ENCODE data around the gene SLC19A1.

The SLC19A1 gene

GRCh38 chr21:45472445-45473365, 69.5 kb downstream of the SLC19A1 start:
- WGBS: 98% methylated on average over 42 of the region's 42 CpGs
- Histone ChIP-seq H3K4me1 (ENCODE audit: control insufficient read depth, insufficient read depth, low read depth, low read length) (peaks cover 55% of the 10 kb centered on the region), H4K91ac (ENCODE audit: low read length) (peak overlapping the region; percentile 43), H3K27ac (ENCODE audit: low read length, poor library complexity, severe bottlenecking) (peak overlapping the region; percentile 29), H3K18ac (ENCODE audit: low read depth in 1 of 2, low read length in 2 of 2) (peak overlapping the region in 1 of 2 experiments; percentile 75), H2BK12ac (ENCODE audit: low read length in 2 of 2) (no peak overlapping the region), H3K79me1 (replicated peaks; ENCODE audit: low read length, poor library complexity, severe bottlenecking) (peaks cover 26% of the 10 kb centered on the region), H3K36me3 (ENCODE audit: control insufficient read depth in 1 of 2, insufficient read depth in 2 of 2, low read depth in 1 of 2, low read length in 2 of 2) (peaks cover 27 to 74% of the 10 kb centered on the region in 2 experiments), H3K4ac (ENCODE audit: low read depth in 1 of 2, low read length in 2 of 2) (no peak overlapping the region), H3K14ac (ENCODE audit: low read length in 2 of 2) (no peak overlapping the region), H3K4me2 (ENCODE audit: low read length, poor library complexity, severe bottlenecking) (no peak overlapping the region), H2AFZ (ENCODE audit: low read depth, low read length) (no peak overlapping the region), H4K8ac (ENCODE audit: low read length) (no peak overlapping the region), H3K27me3 (ENCODE audit: control insufficient read depth in 1 of 2, insufficient read depth in 1 of 2, low read length in 2 of 2) (no peaks in the 10 kb centered on the region), H2BK15ac (ENCODE audit: low read depth, poor library complexity, severe bottlenecking) (no peak overlapping the region), H3K9me3 (ENCODE audit: control insufficient read depth, low read length) (no peaks in the 10 kb centered on the region), H3K23ac (ENCODE audit: low read length in 2 of 2) (no peak overlapping the region), H3K9ac (ENCODE audit: low read length) (no peak overlapping the region), H2BK5ac (ENCODE audit: low read depth, low read length, poor library complexity, severe bottlenecking) (no peak overlapping the region), H2BK120ac (ENCODE audit: low read depth, low read length) (no peak overlapping the region), H2AK5ac (ENCODE audit: low read length, severe bottlenecking) (peak overlapping the region; percentile 3), H3K4me3 (ENCODE audit: insufficient read depth in 1 of 2, low read depth in 1 of 2, low read length in 2 of 2) (no peak overlapping the region)
- no peak for DNase-seq

- H3K14ac ChIP-seq (ENCODE audit: low read length in 2 of 2): no peak overlapping the region
- H2BK120ac ChIP-seq (ENCODE audit: low read depth, low read length): no peak overlapping the region
- H3K36me3 ChIP-seq (ENCODE audit: control insufficient read depth in 1 of 2, insufficient read depth in 2 of 2, low read depth in 1 of 2, low read length in 2 of 2): peaks cover 20 to 72% of the 10 kb centered on the region in 2 experiments
- H3K4me1 ChIP-seq (ENCODE audit: control insufficient read depth, insufficient read depth, low read depth, low read length): peaks cover 65% of the 10 kb centered on the region
- peak overlapping the region; percentile 85 for H3K27ac ChIP-seq (ENCODE audit: low read length, poor library complexity, severe bottlenecking)
- WGBS: 78% methylated on average over 30 of the region's 30 CpGs
- H3K27me3 ChIP-seq (ENCODE audit: control insufficient read depth in 1 of 2, insufficient read depth in 1 of 2, low read length in 2 of 2): no peaks in the 10 kb centered on the region
- H3K23ac ChIP-seq (ENCODE audit: low read length in 2 of 2): no peak overlapping the region
- H2BK15ac ChIP-seq (ENCODE audit: low read depth, poor library complexity, severe bottlenecking): peak overlapping the region; percentile 12
- H3K9ac ChIP-seq (ENCODE audit: low read length): peak overlapping the region; percentile 69
- H2AK5ac ChIP-seq (ENCODE audit: low read length, severe bottlenecking): peak overlapping the region; percentile 44
- H3K18ac ChIP-seq (ENCODE audit: low read depth in 1 of 2, low read length in 2 of 2): peak overlapping the region in 1 of 2 experiments; percentile 75
- peak overlapping the region in 1 of 2 experiments; percentile 70 for H3K4me3 ChIP-seq (ENCODE audit: insufficient read depth in 1 of 2, low read depth in 1 of 2, low read length in 2 of 2)
- H2BK5ac ChIP-seq (ENCODE audit: low read depth, low read length, poor library complexity, severe bottlenecking): no peak overlapping the region
- H3K4ac ChIP-seq (ENCODE audit: low read depth in 1 of 2, low read length in 2 of 2): no peak overlapping the region
- peak overlapping the region; percentile 40 for H3K4me2 ChIP-seq (ENCODE audit: low read length, poor library complexity, severe bottlenecking)
- H2AFZ ChIP-seq (ENCODE audit: low read depth, low read length): no peak overlapping the region
- DNase-seq: peak; percentile 71
- no peaks in the 10 kb centered on the region for H3K9me3 ChIP-seq (ENCODE audit: control insufficient read depth, low read length)
- H4K8ac ChIP-seq (ENCODE audit: low read length): no peak overlapping the region
- peak overlapping the region; percentile 41 for H4K91ac ChIP-seq (ENCODE audit: low read length)
- H2BK12ac ChIP-seq (ENCODE audit: low read length in 2 of 2): peak overlapping the region in 1 of 2 experiments; percentile 31
- H3K79me1 ChIP-seq (replicated peaks; ENCODE audit: low read length, poor library complexity, severe bottlenecking): peaks cover 20% of the 10 kb centered on the region
Observed at GRCh38 chr21:45471525-45472221, 70.6 kb downstream of the SLC19A1 start.

GRCh38 chr21:45470773-45471524, 71.3 kb downstream of the SLC19A1 start:
- no peak overlapping the region for H2BK15ac ChIP-seq (ENCODE audit: low read depth, poor library complexity, severe bottlenecking)
- H4K91ac ChIP-seq (ENCODE audit: low read length): peak overlapping the region; percentile 79
- H2BK120ac ChIP-seq (ENCODE audit: low read depth, low read length): no peak overlapping the region
- H3K4me2 ChIP-seq (ENCODE audit: low read length, poor library complexity, severe bottlenecking): peak overlapping the region; percentile 40
- peak overlapping the region; percentile 39 to 54 for H3K4ac ChIP-seq (ENCODE audit: low read depth in 1 of 2, low read length in 2 of 2)
- peak overlapping the region; percentile 57 to 89 for H2BK12ac ChIP-seq (ENCODE audit: low read length in 2 of 2)
- no peaks in the 10 kb centered on the region for H3K27me3 ChIP-seq (ENCODE audit: control insufficient read depth in 1 of 2, insufficient read depth in 1 of 2, low read length in 2 of 2)
- peak; percentile 87 for DNase-seq
- no peak overlapping the region for H2AK5ac ChIP-seq (ENCODE audit: low read length, severe bottlenecking)
- no peak overlapping the region for H3K23ac ChIP-seq (ENCODE audit: low read length in 2 of 2)
- no peaks in the 10 kb centered on the region for H3K9me3 ChIP-seq (ENCODE audit: control insufficient read depth, low read length)
- H3K14ac ChIP-seq (ENCODE audit: low read length in 2 of 2): peak overlapping the region in 1 of 2 experiments; percentile 97
- peak overlapping the region in 1 of 2 experiments; percentile 70 for H3K4me3 ChIP-seq (ENCODE audit: insufficient read depth in 1 of 2, low read depth in 1 of 2, low read length in 2 of 2)
- H2AFZ ChIP-seq (ENCODE audit: low read depth, low read length): no peak overlapping the region
- peaks cover 13 to 72% of the 10 kb centered on the region in 2 experiments for H3K36me3 ChIP-seq (ENCODE audit: control insufficient read depth in 1 of 2, insufficient read depth in 2 of 2, low read depth in 1 of 2, low read length in 2 of 2)
- peak overlapping the region; percentile 85 for H3K18ac ChIP-seq (ENCODE audit: low read depth in 1 of 2, low read length in 2 of 2)
- H3K27ac ChIP-seq (ENCODE audit: low read length, poor library complexity, severe bottlenecking): peak overlapping the region; percentile 85
- H4K8ac ChIP-seq (ENCODE audit: low read length): peak overlapping the region; percentile 72
- 79% methylated on average over 28 of the region's 28 CpGs for WGBS
- H3K9ac ChIP-seq (ENCODE audit: low read length): peak overlapping the region; percentile 69
- peaks cover 24% of the 10 kb centered on the region for H3K79me1 ChIP-seq (replicated peaks; ENCODE audit: low read length, poor library complexity, severe bottlenecking)
- H3K4me1 ChIP-seq (ENCODE audit: control insufficient read depth, insufficient read depth, low read depth, low read length): peaks cover 72% of the 10 kb centered on the region
- H2BK5ac ChIP-seq (ENCODE audit: low read depth, low read length, poor library complexity, severe bottlenecking): no peak overlapping the region

All from mesenchymal stem cell (in vitro differentiated cells and primary cell).